Right atrium auricular region (tissue), 2 donors: Measurements from ENCODE around the gene GSC2. TPM values are rescaled to one million over a fixed set of nuclear protein-coding genes. Genes with fewer than 3 reads are reported as not detected.

Source experiments
- DNase-seq: peaks from one replicate; pipeline ENCODE4 v3.0.0-alpha.2; 2019; ENCODE audit warnings: low spot score
- H3K27ac ChIP-seq, 2 donors: fragments of 200-600 bp; sonication (generic); 1 replicate in 1 of 2; 2 replicates in 1 of 2; pipeline ENCODE4 v1.5.1; 2016 to 2019
- H3K27me3 ChIP-seq, 2 donors: fragments of 200-600 bp; sonication (generic); one replicate each; pipeline versions ENCODE4 v1.5.1 to v1.6.0; 2017 to 2019
- H3K36me3 ChIP-seq: fragments of 200-600 bp; sonication (generic); one replicate; pipeline ENCODE4 v1.5.1; 2016
- H3K4me1 ChIP-seq, 2 donors: fragments of 200-600 bp; sonication (generic); one replicate each; pipeline versions ENCODE4 v1.5.1 to v1.6.0; 2017 to 2019
- H3K4me3 ChIP-seq, 2 donors: fragments of 200-600 bp; sonication (generic); 1 replicate in 1 of 2; 2 replicates in 1 of 2; pipeline ENCODE4 v1.5.1; 2017 to 2019; ENCODE audit warnings: mild to moderate bottlenecking in 1 of 2, moderate library complexity in 1 of 2
- H3K9me3 ChIP-seq, 2 donors: fragments of 200-600 bp; sonication (generic); one replicate each; pipeline ENCODE4 v1.5.1; 2019
- total RNA-seq, 2 donors: library from RNA; depleted of rRNA; stranded (reverse); fragments of >200 nt; gene quantifications; one replicate each; pipeline ENCODE4 v1.1.0, GENCODE V29; 2016
- TF ChIP-seq, protein P1 (sequence below), 2 donors: fragments of 200-600 bp; sonication (generic); IDR thresholded peaks; one replicate each; pipeline ENCODE4 v1.5.1; 2019; ENCODE audit warnings: antibody characterized with exemption in 2 of 2

Gene GSC2
- total RNA-seq, 2 donors from 2014 or later: not detected

DNA sequence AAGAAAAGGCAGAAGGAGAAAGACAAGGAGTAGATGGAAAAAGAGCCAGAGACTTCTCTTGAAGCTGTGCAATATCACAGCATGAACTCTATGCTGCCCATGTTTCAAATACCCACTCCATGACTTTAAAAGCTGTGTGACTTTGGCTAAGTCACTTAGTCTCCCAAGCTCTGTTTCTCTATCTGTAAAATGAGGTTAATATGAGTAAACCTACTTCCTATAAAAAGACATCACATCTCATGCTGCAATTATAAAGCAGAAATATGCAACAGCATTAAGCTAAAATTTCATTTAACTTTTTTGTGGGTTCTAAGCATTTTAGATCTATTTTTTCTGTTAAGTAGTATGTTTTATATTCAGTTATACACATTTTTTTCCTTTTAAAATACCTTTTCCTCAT lies 39.4 kb downstream of the GSC2 start:
- peaks cover 0 to 60% of the 10 kb centered on the region in 2 donors for H3K4me1 ChIP-seq
- TF ChIP-seq, protein P1, sequence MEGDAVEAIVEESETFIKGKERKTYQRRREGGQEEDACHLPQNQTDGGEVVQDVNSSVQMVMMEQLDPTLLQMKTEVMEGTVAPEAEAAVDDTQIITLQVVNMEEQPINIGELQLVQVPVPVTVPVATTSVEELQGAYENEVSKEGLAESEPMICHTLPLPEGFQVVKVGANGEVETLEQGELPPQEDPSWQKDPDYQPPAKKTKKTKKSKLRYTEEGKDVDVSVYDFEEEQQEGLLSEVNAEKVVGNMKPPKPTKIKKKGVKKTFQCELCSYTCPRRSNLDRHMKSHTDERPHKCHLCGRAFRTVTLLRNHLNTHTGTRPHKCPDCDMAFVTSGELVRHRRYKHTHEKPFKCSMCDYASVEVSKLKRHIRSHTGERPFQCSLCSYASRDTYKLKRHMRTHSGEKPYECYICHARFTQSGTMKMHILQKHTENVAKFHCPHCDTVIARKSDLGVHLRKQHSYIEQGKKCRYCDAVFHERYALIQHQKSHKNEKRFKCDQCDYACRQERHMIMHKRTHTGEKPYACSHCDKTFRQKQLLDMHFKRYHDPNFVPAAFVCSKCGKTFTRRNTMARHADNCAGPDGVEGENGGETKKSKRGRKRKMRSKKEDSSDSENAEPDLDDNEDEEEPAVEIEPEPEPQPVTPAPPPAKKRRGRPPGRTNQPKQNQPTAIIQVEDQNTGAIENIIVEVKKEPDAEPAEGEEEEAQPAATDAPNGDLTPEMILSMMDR (IDR thresholded peaks at IDR 0.05): no peak
- no peak for DNase-seq

GRCh38 chr22:19110064-19110458 lies 40.0 kb downstream of the GSC2 start:
- DNase-seq: no peak
- Histone ChIP-seq H3K4me1 (peaks cover 0 to 58% of the 10 kb centered on the region in 2 donors), H3K4me3 (no peak overlapping the region)

More for the DNA sequence above, 39.4 kb downstream of the GSC2 start:
- H3K36me3 ChIP-seq: no peaks in the 10 kb centered on the region
- no peak overlapping the region for H3K27ac ChIP-seq
- H3K4me3 ChIP-seq: no peak overlapping the region
- no peaks in the 10 kb centered on the region for H3K9me3 ChIP-seq
- no peaks in the 10 kb centered on the region for H3K27me3 ChIP-seq

GRCh38 chr22:19109198-19110063 lies 40.7 kb downstream of the GSC2 start:
- Histone ChIP-seq H3K4me3 (no peak overlapping the region), H3K4me1 (peaks cover 0 to 56% of the 10 kb centered on the region in 2 donors), H3K27ac (no peak overlapping the region), H3K27me3 (no peaks in the 10 kb centered on the region), H3K9me3 (no peaks in the 10 kb centered on the region), H3K36me3 (no peaks in the 10 kb centered on the region)
- no peak for DNase-seq
- TF ChIP-seq, protein P1 (IDR thresholded peaks at IDR 0.05): no peak

More at GRCh38 chr22:19110064-19110458, 40.0 kb downstream of the GSC2 start:
- Histone ChIP-seq H3K36me3 (no peaks in the 10 kb centered on the region), H3K27me3 (no peaks in the 10 kb centered on the region), H3K9me3 (no peaks in the 10 kb centered on the region), H3K27ac (no peak overlapping the region)
- TF ChIP-seq, protein P1 (IDR thresholded peaks at IDR 0.05): no peak

DNA sequence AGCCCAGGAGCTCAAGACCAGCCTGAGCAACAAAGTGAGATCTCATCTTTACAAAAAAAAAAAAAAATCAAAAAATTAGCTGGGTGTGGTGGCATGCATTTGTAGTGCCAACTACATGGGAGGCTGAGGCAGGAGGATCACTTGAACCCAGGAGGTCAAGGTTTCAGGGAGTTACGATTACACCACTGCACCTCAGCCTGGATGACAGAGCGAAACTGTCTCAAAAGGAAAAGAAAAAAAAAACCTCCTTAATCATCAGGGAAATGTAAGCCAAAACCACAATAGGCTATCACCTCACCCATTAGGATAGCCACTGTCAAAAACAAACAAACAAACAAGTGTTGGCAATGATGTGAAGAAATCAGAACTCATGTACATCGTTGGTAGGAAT lies 41.3 kb downstream of the GSC2 start:
- TF ChIP-seq, protein P1 (IDR thresholded peaks at IDR 0.05): no peak
- Histone ChIP-seq H3K36me3 (no peaks in the 10 kb centered on the region), H3K9me3 (no peaks in the 10 kb centered on the region), H3K27me3 (no peaks in the 10 kb centered on the region), H3K4me1 (peaks cover 0 to 54% of the 10 kb centered on the region in 2 donors), H3K27ac (no peak overlapping the region), H3K4me3 (no peak overlapping the region)
- no peak for DNase-seq

- peaks cover 0 to 54% of the 10 kb centered on the region in 2 donors for H3K4me1 ChIP-seq
- no peaks in the 10 kb centered on the region for H3K27me3 ChIP-seq
- no peaks in the 10 kb centered on the region for H3K36me3 ChIP-seq
- H3K27ac ChIP-seq: no peak overlapping the region
- H3K9me3 ChIP-seq: no peaks in the 10 kb centered on the region
- H3K4me3 ChIP-seq: no peak overlapping the region
- TF ChIP-seq, protein P1 (IDR thresholded peaks at IDR 0.05): no peak
- no peak for DNase-seq
Observed at GRCh38 chr22:19107730-19108074, 42.4 kb downstream of the GSC2 start.
